Activated T-cell treated with anti-CD3 and anti-CD28 coated beads, Interleukin-2, amount 50 U/mL, for 1 hour (primary cell): ENCODE data around the gene KRTAP6-3.

ENCODE experiments used
- DNase-seq: peaks from one replicate; pipeline ENCODE4 v3.0.0-alpha.2; 2020

The KRTAP6-3 gene, protein sequence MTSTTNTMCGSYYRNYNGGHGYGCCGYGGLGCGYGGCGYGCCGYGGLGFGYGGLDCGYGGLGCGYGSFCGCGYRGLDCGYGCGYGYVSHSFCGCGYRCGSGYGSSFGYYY

DNA sequence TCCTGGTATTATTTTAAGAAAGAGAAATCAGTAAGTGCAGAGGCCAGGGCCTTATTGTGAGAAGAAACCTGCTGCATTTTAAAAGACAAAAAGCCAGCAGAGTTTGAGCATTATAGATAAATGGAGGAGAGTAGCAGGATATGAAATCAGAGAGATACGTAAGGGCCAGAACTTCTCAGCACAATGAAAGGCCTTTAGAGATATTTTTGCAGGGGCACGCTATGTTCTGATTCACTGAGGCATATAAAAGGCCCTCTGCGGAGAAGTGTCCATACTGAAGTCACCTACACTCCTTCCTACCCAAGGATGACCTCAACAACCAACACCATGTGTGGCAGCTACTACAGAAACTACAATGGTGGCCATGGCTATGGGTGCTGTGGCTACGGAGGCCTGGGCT is at the start of gene KRTAP6-3:
KRTAP6-3 (plus strand) TSS at position 301 of the 400 bp plus-strand sequence; CDS start at position 307, 6 bp downstream.
- no peak for DNase-seq

DNA sequence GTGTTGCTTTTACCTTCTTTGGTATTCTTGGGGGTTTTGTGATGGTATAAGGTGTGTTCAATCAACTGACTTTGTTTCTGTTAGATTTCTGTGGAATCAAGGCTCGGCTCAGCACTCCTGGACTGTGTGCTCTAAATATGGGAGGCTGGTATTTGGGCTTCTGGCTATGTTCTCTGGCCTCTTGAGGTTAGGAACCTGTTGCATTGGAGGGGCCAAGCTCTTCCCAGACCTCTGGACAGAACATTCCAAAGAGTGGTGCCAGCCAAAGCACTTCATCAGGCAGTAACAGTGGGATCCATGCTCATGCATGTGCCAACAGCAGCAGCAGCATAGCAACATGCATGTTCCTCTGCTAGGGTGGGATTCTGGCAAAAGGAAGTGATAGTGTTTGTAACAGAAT is 39.5 kb upstream of the KRTAP6-3 start:
- no peak for DNase-seq

DNA sequence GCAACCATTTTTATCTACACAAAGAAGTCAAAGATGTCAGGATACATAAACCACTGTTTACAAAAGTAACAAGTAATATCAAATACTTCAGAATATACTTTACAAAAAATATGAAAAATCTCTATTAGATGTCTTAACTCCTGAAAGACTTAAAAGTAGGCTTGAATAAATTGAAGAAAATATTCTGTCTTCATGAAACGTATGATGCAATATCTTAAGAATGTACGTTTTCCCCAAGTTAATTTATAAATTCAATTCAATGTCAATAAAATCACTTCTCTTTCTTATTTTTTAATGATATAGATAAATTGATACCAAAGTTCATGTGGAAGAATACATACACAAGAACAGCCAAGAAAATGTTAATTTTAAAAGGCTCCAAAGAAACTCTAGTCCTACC is 37.1 kb upstream of the KRTAP6-3 start:
- no peak for DNase-seq

DNA sequence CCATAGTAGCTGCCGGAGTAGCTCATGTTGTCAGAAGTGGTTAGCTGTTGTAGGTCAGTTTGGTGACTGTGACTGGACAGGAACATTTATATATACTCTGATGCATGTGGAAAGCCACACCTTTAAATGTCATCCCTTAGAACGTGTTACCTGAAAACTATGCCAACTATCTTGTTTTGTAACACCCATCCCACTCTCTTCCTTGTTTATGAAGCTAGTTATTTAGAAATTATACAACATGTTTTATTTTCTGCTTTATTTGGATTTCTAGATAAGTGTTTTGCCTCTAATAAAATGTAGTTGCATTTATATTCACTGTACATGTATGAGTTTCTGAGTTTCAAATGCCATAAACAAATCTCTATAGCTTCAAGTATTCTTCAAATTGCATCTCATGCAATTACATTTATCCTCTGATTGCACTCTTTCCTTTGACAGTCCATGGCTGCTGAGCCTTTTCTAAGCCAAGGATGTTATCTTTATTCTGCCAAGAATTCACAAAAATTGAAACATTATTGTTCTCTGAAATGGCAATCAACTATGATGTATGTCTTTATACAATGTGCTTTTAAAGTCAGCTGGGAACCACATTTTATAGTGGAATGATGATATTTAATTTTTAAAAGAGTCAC is 30.9 kb upstream of the KRTAP6-3 start, which contains the start of gene KRTAP19-7:
KRTAP19-7 (minus strand) TSS at position 51 of the 632 bp plus-strand sequence; CDS start at position 26, 25 bp downstream.
- DNase-seq: no peak

DNA sequence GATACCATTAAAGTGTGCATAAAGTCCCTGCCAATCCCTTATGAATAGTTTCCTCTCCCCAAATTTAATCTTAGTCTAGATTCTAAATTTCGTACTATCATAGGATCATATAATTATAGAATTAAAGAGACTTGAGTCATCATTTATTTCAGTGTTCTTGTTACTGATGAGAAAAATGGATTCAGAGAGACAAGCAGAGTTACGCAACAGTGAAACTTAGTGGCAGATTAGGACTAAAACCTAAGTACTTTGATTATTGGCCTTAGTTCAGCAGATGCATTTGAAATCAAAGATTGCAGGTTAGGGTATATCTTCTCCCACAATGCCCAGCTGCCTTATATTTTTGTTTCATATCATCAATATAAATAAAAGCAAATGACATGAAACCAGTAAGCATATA is 30.3 kb upstream of the KRTAP6-3 start:
- DNase-seq: no peak

DNA sequence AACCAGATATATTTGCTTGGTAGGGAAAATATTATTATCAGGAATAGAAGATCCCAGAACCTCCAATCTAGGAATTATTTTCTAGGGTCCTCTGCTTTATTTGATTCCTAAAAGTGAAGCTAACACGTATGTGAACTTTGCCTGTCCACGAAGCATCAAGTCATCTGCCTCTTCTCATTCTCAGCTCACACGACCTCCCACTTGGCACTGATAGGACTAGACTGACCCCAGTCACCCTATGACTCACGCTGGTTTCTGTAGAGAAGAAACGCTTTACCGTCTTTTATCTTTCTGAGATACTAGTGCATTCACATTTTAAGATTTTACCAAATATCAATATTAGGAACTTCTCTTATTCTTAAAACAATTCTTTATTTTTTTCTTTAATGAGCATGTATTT is 29.2 kb upstream of the KRTAP6-3 start:
- no peak for DNase-seq

DNA sequence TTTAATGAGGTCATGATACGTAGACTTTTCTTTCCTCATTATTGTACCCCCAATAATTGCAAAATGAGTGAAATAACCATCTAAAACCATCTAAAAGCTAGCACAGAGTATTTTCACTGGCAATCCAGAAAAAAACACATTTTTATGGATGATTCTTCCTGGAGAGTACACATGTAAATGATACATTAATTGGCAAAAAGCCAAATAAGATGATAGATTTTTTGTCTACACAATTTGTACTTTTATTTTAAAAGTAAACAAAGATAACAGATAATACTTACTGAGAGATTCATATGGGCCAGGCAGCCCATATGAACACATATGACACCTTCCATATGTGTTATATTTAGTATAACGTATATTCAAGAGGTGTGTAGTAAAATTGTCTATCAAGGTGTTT is 28.6 kb upstream of the KRTAP6-3 start:
- DNase-seq: no peak

DNA sequence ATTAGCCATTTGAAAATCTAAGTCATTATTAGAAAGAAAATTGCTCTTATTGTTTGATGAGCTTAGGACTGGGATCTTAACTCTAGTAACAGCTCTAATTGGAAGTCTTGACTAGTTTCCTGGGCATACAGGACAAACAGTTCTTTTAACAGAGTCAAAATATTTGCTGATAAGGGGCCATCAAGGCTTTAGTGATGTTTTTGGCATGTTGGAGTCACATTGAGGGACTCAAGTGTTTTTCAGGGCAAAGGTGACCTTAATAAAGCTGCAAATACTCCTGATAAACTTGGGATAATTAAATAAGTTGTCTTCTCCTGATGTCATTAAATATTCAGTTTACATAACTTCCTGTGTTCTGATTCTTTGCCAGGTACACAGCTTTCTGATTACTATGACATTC is 24.6 kb upstream of the KRTAP6-3 start:
- DNase-seq: no peak

DNA sequence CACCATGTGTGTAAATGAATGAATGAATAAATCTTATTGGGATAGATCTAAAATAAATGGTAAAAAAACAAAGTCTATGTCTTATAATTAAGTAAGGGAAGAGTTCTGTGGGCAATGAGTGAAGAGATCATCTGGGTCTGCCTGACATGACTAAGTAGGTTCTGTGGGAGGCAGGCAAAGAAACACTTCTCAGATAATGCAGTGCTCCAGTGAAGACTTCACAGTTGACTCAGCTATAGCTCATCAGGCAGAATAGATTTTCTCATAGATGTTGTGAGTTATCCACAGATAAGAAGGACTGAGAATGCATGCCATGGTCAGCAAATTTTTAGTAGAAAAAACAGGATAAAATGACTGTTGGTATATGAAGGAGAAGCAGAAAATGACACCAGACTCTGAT is 14.5 kb upstream of the KRTAP6-3 start:
- DNase-seq: no peak

DNA sequence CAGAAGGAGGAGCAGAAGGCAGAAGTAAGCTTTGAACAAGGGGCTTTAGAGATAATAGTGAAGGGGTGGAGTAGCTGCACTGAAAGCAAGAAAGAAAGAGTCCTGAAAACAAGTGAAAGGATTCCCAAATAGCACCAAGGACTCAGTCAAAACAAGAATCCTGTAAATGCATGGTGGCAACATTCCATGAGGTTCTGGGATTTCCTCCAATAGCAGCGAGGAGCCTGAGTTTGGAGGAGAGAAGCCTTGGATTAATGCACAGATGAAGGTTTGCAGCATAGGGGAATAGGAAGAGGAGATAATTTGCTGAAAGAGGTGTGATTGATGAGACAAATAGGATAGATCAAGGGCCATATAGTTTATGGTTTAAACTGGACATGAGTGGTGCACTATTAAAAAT is 12.9 kb upstream of the KRTAP6-3 start:
- no peak for DNase-seq

DNA sequence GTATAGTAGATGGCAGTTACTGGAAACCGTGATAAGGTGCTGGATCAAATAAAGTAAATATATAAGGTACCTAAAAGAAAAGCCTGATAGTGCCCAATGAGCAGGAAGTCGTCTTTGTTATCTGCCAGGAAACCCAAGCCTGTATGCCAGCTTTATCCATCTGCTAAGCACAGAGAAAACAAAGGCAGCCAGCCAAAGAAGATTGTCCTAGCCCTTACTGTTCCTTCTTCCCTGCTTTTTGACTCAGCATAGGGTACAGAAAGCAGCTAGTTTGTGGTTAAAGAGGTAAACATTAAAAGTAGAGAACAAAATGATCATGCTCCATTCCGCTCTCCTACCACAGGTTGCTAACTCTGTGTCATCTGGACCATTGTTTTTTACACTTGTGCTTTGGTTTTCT is 12.1 kb upstream of the KRTAP6-3 start:
- no peak for DNase-seq

DNA sequence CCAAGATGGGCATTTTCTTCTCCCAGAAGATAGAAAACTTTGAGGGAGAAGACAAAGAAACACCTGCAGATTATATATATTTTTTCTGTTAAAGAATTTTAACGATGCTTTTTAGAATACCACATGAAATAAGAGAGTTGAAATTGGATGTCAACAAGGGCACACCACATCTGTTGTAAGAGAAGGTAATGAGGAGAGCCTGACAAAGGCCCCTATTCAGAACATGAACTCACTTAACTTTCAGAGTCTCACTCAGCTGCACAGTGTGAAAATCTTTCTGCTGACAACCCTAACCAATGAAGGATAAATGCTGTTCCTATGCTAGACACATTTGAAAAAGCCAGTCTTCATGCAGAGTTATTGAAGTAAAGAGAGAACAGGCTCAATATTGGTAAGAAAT is 9.4 kb upstream of the KRTAP6-3 start:
- DNase-seq: no peak

DNA sequence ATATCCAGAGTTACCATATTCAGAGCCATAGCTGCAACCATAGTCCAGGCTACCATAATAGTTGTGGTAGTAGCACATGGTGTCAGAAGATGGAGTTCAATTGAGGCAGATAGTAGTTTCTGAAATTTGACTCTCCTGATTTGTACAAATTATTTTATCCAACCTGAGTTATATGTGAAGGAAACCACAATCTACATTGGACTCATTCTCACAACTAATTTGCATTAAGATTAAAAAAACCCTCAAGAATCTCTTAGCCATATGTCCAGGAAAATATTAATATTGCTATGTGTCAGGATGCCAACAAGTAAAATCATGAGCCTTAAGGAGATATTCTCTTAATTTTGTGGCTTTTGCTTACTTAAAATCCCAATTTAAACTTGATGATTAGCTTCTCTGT is 1.9 kb upstream of the KRTAP6-3 start, which contains the start of gene KRTAP22-2:
KRTAP22-2 (minus strand) TSS at position 101 of the 400 bp plus-strand sequence.
- DNase-seq: no peak

DNA sequence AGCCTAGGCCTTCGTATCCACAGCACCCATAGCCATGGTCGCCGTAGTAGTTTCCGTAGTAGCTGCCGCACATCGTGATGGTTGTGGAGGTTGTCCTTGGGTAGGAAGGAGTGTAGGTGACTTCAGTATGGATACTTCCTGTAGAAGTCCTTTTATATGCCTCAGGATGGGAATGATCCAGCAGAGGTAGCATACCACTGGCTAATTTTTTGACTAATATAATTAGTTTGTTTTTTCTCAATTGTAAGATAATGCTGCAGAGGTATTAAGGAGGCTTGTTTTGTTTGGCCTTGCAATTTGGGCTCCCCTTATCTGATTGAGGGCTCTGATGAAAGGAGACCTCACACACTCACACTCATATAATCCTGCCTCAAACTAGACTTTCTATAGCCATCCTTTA is 6.6 kb downstream of the KRTAP6-3 start, which contains the start of gene KRTAP6-2:
KRTAP6-2 (minus strand) TSS at position 101 of the 400 bp plus-strand sequence; CDS start at position 73, 28 bp downstream.
- no peak for DNase-seq

DNA sequence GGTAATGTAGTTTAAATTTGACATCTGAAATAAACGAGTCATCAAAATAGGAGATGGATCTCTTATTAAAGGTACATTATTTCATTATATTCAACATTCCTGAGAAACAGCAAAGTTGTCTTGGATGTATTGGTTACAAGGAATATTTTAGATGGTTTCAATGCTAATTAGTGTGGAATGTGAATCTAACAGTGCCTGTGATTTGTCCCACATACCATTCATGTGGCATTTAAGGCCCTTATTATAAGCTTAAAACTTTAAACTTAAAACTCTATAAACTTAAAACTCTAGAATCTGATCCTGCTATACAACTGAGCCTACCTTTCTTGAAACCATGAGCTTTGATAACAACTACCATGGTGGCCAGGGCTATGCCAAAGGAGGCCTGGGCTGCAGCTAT is 8.5 kb downstream of the KRTAP6-3 start, which contains the start of gene KRTAP22-1:
KRTAP22-1 (plus strand) TSS at position 301 of the 400 bp plus-strand sequence.
- DNase-seq: no peak

DNA sequence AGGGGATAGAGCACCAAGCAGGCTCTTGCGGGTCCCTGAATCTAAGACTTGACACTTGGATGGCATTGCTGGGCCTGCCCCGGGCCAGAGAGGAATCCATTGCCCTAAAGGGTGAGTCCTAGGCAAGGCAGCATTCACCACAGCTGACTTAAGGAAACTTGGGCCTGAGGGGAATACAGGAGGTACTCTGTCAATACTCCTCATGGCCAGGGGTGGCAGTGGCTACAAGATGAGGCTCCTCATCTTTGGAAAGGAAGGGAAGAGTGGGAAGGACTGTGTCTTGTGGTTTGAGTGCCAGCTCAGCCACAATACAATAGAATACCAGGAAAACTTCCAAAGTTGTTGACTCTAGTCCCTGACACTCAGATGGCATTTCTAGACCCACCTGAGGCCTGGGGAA is 13.7 kb downstream of the KRTAP6-3 start:
- no peak for DNase-seq

DNA sequence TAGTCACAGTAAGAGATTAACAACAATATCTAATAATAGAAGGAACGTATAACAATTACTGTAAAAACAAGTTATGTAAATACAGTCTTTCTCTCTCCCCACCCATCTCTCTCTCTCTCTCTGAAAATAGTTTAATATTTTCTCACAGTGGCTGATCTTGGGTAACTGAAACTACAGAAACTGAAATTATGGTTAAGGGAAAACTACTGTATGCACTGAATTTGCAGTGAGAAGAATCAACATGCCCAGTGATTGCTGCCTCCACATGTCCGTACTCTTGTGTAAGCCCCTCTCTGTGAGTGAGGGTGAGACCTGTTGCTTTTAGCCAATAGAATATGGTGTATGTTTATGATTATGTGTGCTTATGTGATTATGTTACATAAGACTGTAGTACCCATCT is 19.9 kb downstream of the KRTAP6-3 start:
- no peak for DNase-seq

DNA sequence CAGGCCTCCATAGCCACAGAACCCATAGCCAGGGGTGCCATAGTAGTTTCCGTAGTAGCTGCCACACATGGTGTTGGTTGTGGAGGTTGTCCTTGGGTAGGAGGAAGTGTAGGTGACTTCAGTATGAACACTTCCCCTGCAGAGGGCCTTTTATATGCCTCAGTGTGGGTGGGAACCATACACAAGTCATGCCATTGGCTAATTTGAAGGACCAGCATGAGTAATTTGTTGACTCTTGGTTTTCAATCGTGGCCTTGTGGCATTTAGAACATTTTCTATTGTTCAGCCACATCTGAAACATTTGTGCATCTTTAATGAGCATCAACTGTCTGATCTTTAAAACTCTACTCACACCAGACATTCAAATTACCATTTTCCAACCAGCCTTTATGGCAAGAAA is 21.6 kb downstream of the KRTAP6-3 start, which contains the start of gene KRTAP6-1:
KRTAP6-1 (minus strand) TSS at position 95 of the 400 bp plus-strand sequence; CDS start at position 69, 26 bp downstream.
- DNase-seq: no peak

DNA sequence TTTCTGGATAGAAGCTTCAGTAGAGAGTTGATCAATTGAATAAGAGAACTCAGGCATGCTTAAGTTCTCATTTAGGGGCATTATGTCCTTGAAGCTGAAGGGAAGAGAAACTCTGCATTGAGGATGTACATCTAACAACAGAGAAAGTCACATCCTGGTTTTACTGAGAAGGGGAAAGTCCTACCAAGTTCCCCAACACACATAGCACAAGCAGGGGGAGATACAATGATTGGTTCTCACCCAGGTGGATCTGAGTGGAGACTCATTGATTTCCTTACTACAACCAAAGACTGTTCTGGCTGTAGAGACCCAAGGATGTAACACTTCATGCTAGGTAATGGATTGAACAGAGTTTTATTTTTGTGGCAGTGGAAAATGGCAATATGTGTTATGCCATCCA is 23.0 kb downstream of the KRTAP6-3 start:
- DNase-seq: no peak

DNA sequence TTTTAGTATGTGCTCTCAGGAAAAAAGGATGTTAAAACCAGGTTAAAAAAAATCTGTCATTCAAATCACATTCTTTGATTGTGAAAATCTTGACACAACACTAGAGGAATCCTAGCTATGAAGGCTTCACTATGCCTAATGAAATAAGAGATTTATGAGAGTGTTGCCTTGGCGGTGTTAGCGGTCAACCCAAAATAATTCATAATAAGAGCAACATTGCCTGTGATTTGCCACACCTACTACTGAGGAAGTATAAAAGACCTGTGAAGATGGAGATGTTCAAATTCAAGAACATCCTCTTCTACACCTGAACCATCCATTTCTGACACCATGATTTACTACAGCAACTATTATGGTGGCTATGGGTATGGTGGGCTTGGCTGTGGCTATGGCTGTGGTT is 23.9 kb downstream of the KRTAP6-3 start, which contains the start of gene KRTAP20-1:
KRTAP20-1 (plus strand) TSS at position 301 of the 400 bp plus-strand sequence; CDS start at position 331, 30 bp downstream.
- no peak for DNase-seq

DNA sequence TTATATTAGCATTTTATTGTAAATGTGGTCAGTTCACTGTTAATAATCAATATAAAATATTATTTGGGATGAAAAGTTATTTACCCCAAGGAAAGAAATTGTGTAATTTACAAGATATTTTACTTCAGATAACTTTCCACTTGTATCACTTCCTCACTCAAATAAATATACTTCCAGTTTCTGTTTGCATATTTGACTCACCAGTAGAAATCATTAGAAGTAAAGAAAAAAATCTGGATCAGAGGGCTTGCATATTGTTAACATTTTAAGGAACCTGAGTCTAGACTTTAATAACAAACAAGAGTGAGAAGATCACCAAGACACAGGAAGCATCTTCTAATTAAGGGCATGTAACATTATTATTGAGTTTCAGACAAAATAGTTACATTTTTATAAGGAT is 27.8 kb downstream of the KRTAP6-3 start:
- no peak for DNase-seq

DNA sequence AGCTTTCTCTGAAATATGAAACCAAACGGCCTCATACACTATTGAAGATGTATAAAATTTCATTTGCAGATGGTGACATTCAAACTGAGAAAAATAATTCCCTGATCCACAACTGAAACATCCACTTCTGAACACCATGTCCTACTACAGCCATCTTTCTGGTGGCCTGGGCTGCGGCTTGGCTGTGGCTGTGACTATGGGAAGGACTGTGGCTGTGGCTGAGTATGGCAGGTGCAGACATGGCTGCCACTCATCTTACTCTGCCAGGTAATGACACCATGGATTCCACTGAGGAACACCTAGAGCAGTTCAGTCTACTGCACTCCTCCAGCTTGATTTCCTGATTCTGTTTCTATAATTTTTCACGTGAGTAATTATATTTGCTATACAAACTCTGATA is 28.3 kb downstream of the KRTAP6-3 start, which contains the start of gene KRTAP20-4:
KRTAP20-4 (plus strand) TSS at position 106 of the 400 bp plus-strand sequence.
- DNase-seq: no peak

DNA sequence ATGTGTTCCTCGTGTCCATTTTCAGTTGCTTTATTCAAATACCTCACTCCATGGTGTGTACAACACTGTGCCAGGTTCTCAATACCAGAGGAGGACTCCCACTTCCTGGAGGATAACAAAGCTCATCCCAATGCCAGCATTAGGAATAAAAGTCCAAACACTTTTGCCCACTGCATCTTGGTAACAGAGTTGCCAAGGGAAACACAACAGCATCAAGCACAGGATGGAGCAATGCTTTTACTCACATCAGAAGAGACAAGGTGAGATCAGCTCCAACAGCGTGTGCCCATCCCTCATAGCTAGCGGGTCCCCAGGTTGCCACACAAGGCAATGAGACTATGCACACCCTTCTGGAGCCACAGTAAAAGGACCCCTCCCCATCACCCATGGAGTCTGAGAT is 31.1 kb downstream of the KRTAP6-3 start:
- no peak for DNase-seq

DNA sequence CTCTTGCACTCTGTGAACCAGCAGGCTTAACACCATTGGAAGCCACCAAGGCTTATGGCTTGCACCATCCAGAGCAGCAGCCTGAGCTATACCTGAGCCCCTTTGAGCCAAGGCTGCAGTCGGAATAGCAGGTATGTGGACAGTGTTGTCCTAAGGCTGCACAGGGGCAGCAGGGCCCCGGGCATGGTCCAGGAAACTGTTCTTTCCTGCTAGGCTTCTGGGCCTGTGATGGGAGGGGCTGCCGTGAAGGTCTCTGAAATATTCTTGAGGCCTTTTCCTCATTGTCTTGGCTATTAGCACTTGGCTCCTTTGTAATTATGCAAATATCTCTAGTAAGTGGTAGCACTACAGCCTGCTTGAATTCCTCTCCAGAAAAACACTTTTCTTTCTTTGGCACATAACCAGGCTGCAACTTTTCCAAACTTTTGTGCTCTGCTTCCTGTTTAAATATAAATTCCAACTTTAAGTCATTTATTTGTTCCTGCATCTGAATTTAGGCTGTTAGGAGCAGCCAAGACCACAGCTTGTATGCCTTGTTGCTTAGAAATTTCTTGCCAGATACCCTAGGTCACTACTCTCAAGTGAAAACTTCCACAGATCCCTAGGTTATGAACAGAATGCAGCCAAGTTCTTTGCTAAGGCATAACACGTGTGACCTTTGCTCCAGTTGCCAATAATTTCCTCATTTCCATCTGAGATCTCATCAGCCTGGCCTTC is 33.4 kb downstream of the KRTAP6-3 start:
- no peak for DNase-seq
